Measurements from ENCODE around the gene C3orf70. TPM values are rescaled to one million over a fixed set of nuclear protein-coding genes. Genes with fewer than 3 reads are reported as not detected.
A peak's percentile ranks its signal among the peaks of the same experiment; 100 is the strongest.

C3orf70 gene, protein sequence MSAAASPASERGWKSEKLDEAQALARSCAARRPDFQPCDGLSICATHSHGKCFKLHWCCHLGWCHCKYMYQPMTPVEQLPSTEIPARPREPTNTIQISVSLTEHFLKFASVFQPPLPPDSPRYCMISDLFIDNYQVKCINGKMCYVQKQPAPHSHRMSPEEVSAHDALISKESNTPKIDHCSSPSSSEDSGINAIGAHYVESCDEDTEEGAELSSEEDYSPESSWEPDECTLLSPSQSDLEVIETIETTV
- 3.5 TPM for polyA plus RNA-seq (ENCODE audit: insufficient read length)

DNA sequence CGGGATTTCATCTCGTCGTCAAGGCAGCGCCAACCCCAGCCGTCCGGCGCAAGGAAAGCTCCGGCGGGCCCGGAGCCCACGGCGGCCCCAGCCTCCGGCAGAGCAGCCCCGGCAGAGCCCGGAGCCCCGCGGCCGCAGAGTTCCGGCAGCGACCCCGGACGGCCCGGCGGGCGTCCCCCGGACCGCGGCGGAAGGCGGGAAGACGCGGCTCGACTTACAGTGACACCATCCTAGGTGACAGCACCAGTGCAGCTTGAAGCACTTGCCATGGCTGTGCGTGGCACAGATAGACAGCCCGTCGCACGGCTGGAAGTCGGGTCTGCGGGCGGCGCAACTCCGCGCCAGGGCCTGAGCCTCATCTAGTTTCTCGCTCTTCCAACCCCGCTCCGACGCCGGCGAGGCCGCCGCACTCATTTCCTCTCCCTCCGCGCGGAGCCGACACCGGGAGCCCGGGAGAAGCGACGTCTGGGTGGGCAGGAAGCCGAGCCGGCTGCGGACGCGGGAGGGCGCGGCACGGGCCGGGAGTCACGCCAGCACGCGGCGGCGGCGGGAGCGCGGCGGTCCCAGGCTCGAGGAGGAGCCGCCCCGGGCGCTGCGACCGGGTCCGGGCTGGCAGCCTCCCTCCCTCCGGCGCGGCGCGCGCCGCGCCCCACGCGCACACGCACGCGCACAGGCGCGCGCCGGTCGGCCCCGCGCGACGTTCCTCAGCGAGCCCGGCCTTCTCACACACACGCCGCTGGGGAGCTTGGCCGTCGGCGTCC is at the start of gene C3orf70:
Gene C3orf70, minus strand, starts transcription at position 651 of the 761 bp plus-strand sequence. Its CDS starts 237 bp downstream, at position 414.
- DNase-seq = peak; percentile 80

DNA sequence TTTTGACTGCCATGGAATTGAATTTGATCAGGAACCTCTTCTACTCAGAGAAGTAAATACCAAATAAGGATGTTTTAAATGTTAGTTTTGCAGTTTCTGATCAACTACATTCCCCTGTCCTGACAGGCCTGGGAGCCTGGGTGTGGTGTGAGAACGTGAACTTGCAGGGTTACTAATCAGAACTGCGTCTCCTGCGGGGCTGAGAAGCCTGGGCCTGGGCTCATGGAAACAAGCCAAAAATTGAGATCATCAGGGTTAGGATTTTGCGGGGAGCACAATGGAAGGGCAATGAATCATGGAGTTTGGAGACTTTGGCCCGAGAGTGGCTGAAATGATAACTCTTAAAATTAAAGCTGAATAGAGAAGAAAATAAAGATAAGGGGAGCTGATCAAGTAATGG is 47.8 kb upstream of the C3orf70 start:
- DNase-seq = no peak

DNA sequence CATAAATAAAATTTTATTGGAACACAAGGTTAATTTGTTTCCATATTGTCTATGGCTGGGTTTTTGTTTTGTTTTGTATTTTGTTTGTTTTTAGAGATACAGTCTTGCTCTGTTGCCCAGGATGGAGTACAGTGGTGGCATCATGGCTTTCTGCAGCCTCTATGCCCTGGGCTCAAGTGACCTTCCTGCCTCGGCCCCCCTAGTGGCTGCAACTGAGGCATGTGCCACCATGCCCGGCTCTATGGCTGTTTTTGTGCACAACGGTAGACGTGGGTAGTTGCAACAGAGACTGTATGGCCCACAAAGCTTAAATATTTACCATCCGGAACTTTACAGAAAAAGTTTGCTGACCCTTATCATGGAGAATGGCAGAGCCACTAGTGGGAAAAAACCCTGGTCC is 46.8 kb upstream of the C3orf70 start:
- DNase-seq = no peak

DNA sequence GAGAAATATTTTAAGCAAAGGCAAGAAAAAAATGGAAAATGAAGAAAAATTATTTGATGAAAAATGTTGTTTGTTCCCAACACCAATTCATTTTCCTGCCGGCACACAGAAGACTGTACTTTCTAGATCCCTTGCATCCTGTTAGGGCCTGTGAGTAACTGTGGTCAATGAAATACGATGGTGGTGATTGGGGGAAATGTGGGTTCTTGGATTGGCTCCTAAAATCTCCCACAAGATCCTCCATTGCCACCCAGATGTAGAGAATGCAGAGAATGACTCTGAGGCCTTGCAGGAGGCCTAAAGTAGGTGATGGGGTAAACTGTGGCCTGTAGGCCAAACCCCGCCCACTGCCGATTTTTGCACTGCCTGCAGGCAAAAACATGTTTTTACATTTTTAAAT is 46.3 kb upstream of the C3orf70 start:
- DNase-seq = no peak

DNA sequence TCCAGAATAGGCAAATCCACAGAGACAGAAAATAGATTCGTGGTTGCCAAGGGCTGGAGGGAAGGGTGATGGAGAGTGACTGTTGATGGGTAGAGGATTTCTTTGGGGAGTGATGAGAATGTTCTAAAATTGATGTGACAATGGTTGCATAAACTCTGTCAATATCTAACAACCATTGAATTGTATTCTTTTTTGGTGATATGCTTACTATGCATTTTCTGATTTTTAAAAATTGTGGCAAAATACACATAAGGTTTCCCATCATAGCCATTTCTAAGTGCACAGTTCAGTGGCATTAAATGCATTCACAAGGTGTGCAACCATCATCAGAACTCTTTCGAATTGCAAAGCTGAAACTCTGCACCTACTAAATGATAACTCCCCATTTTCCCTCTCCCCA is 44.2 kb upstream of the C3orf70 start:
- DNase-seq = no peak

DNA sequence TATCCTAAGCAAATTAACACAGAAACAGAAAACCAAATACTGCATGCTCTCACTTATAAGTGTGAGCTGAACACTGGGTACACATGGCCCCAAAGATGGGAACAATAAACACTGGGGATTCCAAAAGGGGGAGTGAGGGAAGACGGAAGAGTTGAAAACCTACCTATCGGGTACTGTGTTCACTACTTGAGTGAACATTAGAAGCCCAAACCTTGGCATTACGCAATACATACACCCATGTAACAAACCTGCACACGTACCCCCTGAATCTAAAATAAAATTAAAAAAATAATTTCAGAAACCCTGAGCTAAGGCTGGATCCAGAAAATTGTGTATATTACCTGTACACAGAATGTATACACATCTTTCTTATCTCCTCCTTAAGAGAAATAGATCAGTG is 42.8 kb upstream of the C3orf70 start:
- DNase-seq = no peak

DNA sequence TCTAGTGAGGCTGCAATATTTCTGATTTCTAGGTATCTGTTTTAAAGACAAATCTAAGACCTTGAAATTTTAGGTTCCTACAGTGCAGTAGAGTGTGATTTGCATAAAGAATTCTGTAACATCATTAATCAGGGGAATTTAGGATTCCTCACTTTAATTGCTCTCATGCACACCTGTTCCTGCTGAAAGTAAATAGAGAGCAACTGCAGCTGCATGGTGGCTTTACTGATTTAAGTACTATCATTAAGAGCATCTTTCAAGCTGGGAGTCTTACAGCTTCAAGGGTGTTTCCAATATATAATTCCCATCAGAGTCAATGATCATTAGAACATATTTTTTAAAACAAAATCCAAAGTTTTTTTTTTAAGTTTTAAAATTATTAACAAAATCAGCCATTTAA is 36.0 kb upstream of the C3orf70 start:
- DNase-seq = no peak

DNA sequence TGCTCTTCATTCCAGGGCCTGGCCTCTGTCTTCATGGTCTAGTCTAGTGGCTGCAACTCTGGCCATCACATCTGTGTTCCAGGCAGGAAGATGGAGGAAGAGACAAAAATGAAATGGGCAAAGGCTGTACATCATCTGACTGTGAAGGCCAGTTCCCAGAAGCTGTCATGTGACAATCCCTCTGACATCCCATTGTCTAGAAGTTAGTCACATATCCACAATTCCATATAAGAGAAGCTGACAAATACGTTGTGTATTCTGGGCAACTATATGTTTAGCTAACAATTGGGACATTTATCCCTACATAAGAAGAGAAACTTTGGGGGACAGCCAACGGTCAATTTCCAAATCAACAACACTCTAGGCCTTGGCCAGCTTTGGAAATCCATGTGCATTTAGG is 34.5 kb upstream of the C3orf70 start:
- DNase-seq = no peak

DNA sequence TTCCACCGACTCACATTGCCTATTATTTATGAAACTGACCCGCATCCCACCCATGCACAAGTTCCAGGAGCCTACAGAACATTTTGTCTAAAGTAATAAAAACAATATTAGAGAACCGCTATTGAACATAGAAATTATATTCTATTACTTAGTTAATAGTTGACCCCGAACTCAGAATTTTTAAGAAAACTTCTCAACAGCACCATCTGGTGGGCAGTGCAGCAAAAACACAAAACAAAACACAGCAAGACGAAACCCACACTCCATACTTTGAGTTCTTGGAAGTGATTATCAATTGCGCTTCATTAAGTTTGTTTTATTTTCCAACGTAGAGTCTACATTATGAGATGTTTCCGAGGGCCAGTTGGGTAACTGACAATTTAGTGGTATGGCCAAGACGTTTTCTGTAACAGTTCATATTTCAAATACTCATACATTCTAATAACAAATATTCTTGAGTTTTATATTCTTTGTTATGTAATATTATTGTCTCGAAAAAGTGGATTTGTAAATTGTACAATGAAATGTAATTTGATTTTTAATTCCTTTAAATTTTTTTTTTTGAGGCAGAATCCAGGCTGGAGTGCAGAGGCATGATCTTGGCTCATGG is 24.0 kb upstream of the C3orf70 start:
- DNase-seq = no peak

DNA sequence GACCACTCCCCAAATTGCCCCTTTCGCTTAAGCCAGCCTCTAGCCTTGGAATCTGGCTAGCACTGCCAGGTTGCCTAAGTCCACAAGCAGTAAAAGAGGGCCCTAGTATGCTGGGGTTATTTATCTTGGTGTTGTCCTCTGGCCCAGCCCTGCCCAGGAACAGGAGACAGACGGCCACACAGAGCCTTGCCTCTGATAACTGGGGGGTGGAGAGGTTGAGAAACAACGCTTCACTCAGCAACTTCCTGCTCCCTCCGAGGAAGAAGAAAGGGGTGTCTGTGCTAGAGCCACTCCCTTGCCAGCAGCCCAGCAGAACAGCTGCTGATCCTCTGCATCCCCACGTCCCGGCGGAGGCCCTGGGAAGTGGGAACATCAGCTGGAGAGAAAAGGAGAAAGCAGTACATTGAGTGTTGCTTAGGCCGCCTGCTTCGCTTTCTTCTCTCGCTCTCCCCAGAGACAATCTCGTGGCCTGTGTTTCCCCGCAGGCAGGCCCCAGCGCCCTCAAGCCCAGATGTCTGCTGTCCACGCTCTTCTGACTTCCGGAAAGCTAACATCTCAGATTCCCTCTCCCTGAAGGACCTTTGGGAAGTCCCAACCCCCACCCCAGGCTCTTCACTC is 22.6 kb upstream of the C3orf70 start:
- DNase-seq = peak; percentile 45

DNA sequence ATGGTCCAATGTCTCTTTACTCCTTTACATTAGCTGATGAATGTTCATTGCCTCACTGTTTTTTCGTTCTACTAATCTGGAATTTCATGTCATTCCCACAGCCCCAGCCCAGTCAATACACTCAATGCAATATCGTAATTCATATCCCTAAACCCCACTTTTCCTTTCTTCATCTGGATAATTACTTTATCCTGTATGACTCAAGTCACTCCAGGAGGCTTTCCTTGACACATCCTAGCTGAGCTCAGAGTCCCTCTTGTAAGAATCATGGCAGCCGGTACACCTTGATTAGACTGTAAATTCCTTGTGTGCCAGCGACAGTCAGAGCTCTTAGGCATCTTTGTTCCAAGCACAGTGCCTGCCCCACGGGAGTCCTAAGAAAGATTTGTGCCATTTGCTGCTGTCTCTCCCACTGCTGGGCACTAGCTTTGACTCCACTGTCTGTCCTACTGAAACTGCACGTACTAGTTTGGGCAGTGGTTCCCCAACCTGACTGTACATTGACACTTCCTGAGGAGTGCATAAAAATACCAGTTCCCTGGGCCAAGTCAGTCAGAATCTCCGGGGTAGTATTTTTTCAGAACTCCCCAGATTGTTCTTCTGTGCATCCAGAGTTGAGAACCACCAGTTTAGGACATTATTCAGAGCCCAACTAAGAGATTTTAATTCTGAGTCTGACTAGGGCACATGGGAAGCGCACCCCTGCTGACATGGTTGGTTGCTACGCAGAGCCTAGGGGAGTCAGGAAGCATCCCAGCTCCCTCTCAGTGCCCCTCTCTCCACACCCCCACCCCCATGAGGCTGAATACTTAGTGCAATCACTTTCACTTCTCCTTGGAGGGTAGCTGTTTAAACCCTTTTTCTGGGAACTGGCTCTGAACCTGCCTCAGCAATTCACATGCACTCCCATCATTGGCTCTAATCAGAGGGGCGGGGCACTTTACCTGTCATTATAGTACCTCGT is 19.5 kb upstream of the C3orf70 start:
- no peak for DNase-seq

DNA sequence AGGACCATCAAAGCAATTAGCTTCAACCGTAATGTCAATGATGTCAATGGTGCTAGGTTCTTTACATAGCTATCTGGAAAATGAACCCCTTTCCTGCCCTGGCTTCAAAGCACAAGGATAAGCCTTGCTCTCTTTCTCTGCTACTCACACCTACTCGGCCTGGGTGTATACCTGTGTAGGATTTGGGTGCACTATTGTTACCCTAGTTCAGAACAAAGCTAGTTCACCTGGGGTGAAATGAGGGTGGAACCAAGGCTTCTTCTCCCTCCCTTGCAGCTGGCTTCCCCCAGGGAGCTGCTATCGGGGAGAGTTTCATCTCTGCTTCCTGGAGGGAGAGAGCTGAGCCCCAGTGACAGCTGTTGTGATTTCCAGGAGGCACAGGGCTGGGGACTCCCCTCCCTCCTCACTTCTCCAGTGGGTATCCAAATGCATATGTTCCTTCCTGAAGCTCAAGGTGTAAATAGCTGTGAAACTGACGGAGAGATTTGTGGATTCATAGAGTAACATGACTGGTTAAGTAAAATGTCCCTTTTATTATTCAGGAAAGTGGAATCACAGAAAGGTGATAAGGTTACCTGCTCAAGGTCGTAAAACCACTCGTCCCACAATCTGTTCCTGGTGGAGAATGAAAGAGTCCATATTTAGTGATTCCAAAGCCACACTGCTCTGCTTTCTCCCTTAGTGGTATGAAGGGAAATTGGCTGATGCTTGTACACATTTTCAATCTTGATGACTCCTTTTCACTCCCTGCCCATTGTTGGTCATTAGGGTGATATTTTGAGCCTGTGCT is 11.8 kb upstream of the C3orf70 start:
- DNase-seq = no peak

DNA sequence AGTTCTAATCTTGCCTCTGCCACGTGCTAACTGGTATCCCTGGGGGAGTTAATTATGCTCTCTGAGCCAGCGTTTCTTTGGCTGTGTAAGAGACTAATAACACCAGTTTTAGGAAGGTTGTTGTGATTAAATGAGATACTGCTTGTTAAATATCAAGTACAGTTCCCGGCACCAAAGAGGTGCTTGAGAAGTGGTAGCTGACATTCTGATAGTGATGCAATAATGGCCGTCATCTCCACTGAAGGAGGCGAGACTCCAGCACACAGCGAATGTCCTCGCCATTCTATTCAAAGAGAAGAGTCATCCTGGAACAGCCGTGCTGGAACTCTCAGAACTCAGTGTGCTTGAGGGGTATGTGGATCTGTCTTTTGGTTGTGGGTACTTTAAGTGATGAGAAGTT is 9.8 kb upstream of the C3orf70 start:
- DNase-seq = no peak

DNA sequence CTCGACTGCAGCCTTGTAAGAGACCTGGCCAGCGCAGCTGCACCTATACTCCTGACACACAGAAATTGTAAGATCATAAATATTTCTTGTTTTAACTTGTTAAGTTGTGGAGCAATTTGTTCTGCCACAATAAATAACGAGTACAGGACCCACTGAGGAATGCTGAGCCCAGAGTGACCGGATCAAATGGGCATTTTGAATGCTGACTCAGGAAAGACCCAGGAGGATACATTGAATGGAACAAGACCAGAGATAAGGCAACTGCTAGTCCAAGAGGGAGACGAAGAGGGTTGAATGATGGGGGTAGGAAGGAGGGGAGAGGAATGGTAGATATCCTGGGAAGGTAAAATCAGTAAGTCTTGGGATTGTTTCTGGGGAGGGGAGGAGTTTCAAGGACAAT is 8.9 kb upstream of the C3orf70 start:
- no peak for DNase-seq

DNA sequence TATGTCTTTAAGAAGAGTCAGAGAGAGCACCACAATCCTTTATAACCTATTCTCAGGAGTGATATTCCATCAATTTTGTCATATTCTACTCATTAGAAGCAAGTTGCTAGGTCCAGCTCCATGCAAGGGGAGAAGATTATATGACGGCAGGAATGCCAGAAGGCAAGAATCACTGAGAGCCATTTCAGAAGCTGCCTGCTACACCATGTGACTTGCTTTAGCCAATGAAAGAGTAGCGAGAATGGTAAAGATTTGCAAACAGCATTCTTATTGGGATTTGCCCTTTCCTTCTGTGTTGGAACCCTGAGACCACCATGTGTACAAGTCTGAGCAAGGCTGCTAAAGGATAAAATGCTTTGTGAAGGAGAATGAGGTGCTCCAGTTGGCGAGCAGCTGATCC is 4.5 kb upstream of the C3orf70 start:
- DNase-seq = no peak

DNA sequence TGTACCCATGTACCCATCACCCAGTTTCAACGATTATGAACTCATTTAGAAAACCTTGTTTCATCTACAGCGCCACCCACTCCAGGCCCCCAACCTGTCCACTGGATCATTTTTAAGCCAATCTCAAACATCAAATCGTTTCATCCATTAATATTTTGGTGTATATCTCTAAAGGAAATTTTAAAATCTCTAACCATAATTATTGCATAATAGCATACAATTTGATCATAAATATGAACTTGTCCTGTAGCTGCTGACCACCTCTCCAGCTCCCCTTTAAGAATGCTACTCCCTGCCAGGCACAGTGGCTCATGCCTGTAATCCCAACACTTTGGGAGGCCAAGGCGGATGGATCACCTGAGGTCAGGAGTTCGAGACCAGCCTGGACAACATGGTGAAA is 2.8 kb upstream of the C3orf70 start:
- DNase-seq = no peak

DNA sequence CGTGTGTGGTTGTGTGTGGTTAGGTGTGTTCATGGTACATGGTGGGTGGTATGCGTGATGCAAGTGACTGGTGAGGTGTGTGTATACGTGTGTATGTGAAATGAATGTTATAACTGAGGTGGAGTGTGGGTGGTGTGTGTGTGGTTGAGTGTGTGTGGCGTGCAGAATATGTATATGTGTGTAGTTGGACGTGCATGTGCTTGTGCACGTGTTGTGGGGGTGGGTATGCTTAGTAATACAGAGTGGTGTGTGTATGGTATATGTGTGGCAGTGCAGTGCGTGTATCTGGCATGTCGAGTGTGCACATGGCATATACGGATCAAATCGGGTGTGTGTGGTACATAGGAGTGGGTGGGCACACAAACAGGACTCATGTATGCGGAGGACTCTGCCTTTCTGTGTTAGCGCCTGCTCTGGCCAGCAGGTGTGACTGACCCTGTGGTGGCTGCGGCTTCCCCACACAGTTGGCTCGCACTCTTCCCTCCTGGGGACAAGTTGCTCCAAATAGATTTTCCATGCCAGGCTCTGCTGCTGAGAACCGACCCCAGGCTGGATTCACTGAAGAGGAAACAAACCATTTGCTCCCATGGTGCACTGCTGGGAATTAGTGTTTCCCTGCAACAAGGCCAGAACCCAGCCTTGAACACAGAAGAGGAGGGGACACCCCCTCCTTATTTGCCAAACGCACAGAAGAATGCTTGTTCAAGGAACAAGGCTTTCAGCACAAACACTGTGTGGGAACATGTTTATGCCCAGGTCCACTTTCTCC is 1.2 kb upstream of the C3orf70 start:
- no peak for DNase-seq

DNA sequence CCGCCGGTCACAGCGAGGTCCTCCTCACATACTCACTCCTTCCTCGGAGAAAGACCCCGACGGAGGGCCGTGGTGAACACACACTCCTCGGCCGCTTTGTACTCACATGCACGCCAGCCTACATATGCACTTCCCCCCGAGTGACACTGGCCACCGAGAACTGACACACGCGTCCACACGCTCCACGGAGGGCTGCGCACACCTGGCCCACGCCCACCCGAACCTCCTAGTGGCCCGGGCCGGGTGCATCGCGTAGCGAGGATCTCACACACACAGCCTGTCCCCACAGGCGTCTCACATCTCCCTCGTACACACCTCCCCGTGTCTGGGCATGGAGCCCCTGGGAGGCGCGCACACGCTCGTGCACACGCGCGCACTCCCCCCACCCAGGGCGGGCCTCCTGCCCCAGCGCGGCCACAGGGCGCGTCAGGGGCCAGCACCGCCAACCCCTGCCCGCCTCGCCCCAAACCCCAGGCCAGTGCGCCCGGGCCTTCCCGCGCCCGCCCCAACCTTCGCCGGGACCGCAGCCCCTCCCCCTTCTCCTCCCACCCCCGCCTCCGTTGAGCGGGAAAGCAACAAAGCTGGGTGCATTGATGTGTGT is 411 bp upstream of the C3orf70 start:
- DNase-seq = no peak

DNA sequence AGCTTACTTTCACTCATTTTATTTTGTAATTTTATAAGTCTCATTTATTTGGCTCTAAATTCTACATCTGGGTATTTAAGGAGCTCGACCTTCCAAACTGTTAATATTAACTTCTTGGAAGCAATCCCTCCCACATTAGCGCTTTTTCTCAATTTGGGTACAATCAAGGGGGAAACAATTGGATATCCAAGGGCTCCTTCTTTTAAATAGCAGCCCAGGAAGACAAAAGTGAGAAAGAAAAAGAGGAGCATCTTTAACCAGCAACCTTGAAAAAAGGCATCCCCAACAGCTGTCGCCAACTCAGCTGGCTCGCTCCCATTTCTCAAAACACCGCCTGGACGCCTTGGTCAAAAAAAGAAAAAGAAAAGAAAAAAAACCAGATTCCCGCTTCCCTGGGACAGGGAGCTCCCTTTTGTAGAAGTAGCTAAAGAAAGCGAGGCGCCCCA is 873 bp downstream of the C3orf70 start:
- DNase-seq = no peak
